BE2C (cell line): ENCODE measurements around the gene ZNF432. TPM values are rescaled to one million over a fixed set of nuclear protein-coding genes. Genes with fewer than 3 reads are reported as not detected.
"Not testable (repeated sequence)": the region's sequence is repeated elsewhere in the genome, so short reads cannot be mapped to it uniquely, and the experiment has no call there.

Experiments
- DNase-seq: peaks from one replicate; pipeline ENCODE4 v3.0.0-alpha.2; 2020
- H3K27me3 ChIP-seq: fragments of 250-450 bp; sonication (Bioruptor Pico); 2 replicates; pipeline ENCODE4 v1.5.1; 2020; ENCODE audit warnings: mild to moderate bottlenecking
- H3K36me3 ChIP-seq: fragments of 250-450 bp; sonication (Bioruptor Pico); 2 replicates; pipeline ENCODE4 v1.5.1; 2020; ENCODE audit warnings: mild to moderate bottlenecking
- H3K4me1 ChIP-seq: fragments of 250-450 bp; sonication (Bioruptor Pico); 2 replicates; pipeline ENCODE4 v1.5.1; 2020
- H3K4me3 ChIP-seq: 2 replicates; pipeline ENCODE4 v1.5.1; 2011; ENCODE audit warnings: low read depth, low read length
- H3K9me3 ChIP-seq: fragments of 250-450 bp; sonication (Bioruptor Pico); 2 replicates; pipeline ENCODE4 v1.5.1; 2020
- CTCF ChIP-seq: IDR thresholded peaks from 2 replicates; pipeline ENCODE4 v1.5.1; 2012; ENCODE audit warnings: mild to moderate bottlenecking, low read depth, low read length
- polyA plus RNA-seq: library from polyadenylated mRNA; unstranded; fragments of >200 nt; gene quantifications from one replicate; pipeline ENCODE4 v1.2.1, GENCODE V29; 2012; ENCODE audit warnings: low read depth, missing spikeins; ENCODE audit not compliant: insufficient read length, insufficient read depth

Gene ZNF432
- 9.6 TPM for polyA plus RNA-seq

- H3K27me3 ChIP-seq: no peaks in the 10 kb centered on the region
- no peaks in the 10 kb centered on the region for H3K4me1 ChIP-seq
- peak; percentile 92 for DNase-seq
- H3K36me3 ChIP-seq: peaks cover 7% of the 10 kb centered on the region
- TF ChIP-seq CTCF: no peak
- H3K9me3 ChIP-seq: peaks cover 3% of the 10 kb centered on the region; the same call in 1 of the 2 replicates
- H3K4me3 ChIP-seq: peak within 1 kb of the TSS; percentile 72
These were observed at the start of gene ZNF432 for GRCh38 chr19:52048555-52049501. TSS of gene ZNF432 (minus strand) at chr19:52048838. CDS start at chr19:52046868, 1,970 bp downstream.

GRCh38 chr19:52096416-52096815 lies 47.8 kb upstream of the ZNF432 start:
- H3K4me3 ChIP-seq, DNase-seq, H3K4me1 ChIP-seq, H3K9me3 ChIP-seq, H3K27me3 ChIP-seq, H3K36me3 ChIP-seq: not testable (repeated sequence)

GRCh38 chr19:52095172-52096014 lies 46.8 kb upstream of the ZNF432 start, which contains the start of gene ZNF841:
TSS of gene ZNF841 (minus strand) at chr19:52095765. CDS start at chr19:52084801, 10,964 bp downstream.
- Histone ChIP-seq H3K27me3 (no peaks in the 10 kb centered on the region), H3K9me3 (no peaks in the 10 kb centered on the region; the same call in 1 of the 2 replicates), H3K36me3 (peaks cover 4% of the 10 kb centered on the region; the same call in 1 of the 2 replicates), H3K4me1 (no peaks in the 10 kb centered on the region), H3K4me3 (peak within 1 kb of the TSS; percentile 100)
- DNase-seq: peak; percentile 99
- TF ChIP-seq CTCF: no peak

- H3K4me1 ChIP-seq: no peaks in the 10 kb centered on the region
- DNase-seq: no peak
- no peaks in the 10 kb centered on the region; the same call in 1 of the 2 replicates for H3K9me3 ChIP-seq
- no peaks in the 10 kb centered on the region for H3K27me3 ChIP-seq
- peak overlapping the region; percentile 100 for H3K4me3 ChIP-seq
- TF ChIP-seq CTCF: no peak
- peaks cover 4% of the 10 kb centered on the region; the same call in 1 of the 2 replicates for H3K36me3 ChIP-seq
These were observed 46.0 kb upstream of the ZNF432 start for GRCh38 chr19:52094526-52095130.

- no peaks in the 10 kb centered on the region for H3K4me1 ChIP-seq
- H3K4me3 ChIP-seq: no peak overlapping the region
- H3K27me3 ChIP-seq: no peaks in the 10 kb centered on the region
- DNase-seq: no peak
- no peaks in the 10 kb centered on the region; the same call in 1 of the 2 replicates for H3K9me3 ChIP-seq
- peaks cover 6% of the 10 kb centered on the region for H3K36me3 ChIP-seq
- no peak for TF ChIP-seq CTCF
These were observed 37.8 kb upstream of the ZNF432 start for GRCh38 chr19:52086481-52086880.

- H3K27me3 ChIP-seq: no peaks in the 10 kb centered on the region
- H3K4me3 ChIP-seq: no peak overlapping the region
- H3K36me3 ChIP-seq: peaks cover 33% of the 10 kb centered on the region
- no peak for TF ChIP-seq CTCF
- no peaks in the 10 kb centered on the region for H3K4me1 ChIP-seq
- peaks cover 4% of the 10 kb centered on the region; the same call in 1 of the 2 replicates for H3K9me3 ChIP-seq
- no peak for DNase-seq
These were observed 21.9 kb upstream of the ZNF432 start for GRCh38 chr19:52070496-52070895.
